Activated CD8-positive, alpha-beta memory T cell treated with anti-CD3 and anti-CD28 coated beads, Interleukin-2, amount 50 U/mL, for 24 hours (primary cell): ENCODE results near the gene LSM14A.
"Not testable (repeated sequence)": the region's sequence is repeated elsewhere in the genome, so short reads cannot be mapped to it uniquely, and the experiment has no call there.

Experiments used
- DNase-seq: peaks from one replicate; pipeline ENCODE4 v3.0.0-alpha.2; 2020; ENCODE audit errors: extremely low read depth

Gene LSM14A

GRCh38 chr19:34189917-34190425 lies 17.7 kb downstream of the LSM14A start:
- no peak for DNase-seq

GRCh38 chr19:34191355-34191962 lies 19.2 kb downstream of the LSM14A start:
- no peak for DNase-seq

DNA sequence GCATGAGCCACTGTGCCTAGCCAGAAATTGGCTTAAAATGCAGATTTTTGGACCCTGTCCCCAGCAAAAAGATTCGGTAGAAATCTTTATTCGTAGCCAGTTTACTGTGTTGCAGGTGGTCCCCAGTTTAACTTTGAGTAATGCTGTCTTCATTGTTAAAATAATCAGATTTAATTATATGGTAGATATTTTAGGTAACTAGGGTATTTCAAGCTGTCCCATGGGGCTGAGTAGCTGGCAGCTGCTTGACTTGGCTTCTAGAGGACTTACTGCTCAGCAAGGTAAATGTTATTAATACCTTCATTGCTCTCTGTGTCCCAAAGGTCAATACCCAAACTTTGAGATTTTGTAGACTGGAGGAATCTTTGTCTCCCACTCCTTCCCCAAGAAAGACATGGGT lies 21.1 kb downstream of the LSM14A start:
- no peak for DNase-seq

- no peak for DNase-seq
Measured at GRCh38 chr19:34193876-34194275, 21.6 kb downstream of the LSM14A start.

DNA sequence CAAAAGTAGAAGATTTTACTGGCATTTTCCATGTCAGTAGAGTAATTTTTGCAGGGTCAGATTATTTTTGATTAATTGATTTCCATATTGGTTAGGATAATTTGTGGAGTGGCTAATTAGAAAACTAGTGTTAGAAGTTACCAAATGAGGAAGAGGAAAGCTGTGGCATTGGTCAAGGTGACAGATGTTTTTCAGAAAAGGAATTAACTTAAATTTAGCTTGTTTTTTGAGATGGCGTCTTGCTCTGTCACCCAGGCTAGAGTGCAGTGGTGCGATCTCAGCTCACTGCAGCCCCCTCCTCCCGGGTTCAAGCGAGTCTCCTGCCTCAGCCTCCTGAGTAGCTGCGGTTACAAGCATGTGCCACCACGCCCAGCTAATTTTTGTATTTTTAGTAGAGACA lies 28.8 kb downstream of the LSM14A start:
- DNase-seq: no peak

DNA sequence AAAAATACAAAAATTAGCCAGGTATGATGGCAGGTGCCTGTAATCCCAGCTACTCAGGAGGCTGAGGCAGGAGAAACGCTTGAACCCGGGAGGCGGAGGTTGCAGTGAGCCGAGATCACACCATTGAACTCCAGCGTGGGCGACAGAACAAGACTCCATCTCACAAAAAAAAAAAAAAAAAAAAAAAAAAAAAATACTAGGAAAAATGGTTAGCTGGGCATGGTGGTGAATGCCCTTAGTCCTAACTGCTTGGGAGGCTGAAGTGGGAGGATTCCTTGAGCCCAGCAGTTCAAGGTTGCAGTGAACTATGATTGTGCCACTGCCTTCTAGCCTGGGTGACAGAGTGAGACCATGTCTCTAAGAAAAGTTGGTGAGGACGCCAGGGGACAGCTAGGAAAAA lies 33.0 kb downstream of the LSM14A start:
- DNase-seq: not testable (repeated sequence)

DNA sequence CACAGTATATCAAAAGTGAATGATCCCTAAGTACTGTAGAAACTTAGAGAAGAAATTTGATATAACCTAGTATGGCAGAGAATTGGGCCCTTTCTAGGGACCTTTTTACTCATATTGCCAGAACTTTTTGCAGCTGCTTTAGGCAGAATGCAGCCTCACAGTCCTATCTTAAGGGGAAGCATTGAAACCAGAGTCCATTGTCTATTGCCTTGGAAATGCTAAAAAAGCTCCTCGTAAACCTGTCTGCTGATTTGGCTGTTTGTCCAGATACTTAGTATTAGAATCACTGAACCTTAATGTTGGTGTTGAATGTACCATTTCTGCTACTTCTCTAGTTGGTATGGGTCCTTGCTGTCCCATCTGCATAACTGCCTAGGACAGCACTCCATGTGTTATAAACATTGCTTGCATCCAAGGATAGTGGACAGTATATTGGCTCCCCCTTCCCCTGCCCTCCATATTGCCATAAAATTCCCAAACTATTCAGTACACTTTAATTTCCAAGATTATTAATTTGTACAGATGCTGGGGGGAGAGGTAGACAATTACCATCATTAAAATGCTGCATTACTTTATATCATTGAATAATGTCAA lies 36.1 kb downstream of the LSM14A start:
- no peak for DNase-seq

GRCh38 chr19:34209726-34210125 lies 37.4 kb downstream of the LSM14A start:
- DNase-seq: no peak

DNA sequence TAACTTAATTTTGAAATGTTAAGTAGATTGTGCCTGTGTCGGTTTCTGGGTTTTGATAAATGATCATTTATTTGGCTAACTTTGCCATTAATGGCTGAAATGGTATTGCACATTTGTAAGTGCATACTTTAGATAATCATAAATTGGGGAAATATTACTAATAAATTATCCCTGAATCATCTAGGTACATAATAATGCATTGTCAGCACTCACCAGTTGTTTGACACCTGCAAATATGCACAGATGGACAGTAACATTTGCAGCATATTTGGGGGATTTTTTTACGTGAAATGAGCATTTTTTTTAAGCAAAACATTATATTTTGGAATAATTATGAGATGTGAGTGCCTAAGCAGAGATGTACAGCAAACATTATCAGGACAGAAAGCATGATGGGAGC lies 41.0 kb downstream of the LSM14A start:
- no peak for DNase-seq

GRCh38 chr19:34214040-34214439 lies 41.7 kb downstream of the LSM14A start:
- DNase-seq: no peak

DNA sequence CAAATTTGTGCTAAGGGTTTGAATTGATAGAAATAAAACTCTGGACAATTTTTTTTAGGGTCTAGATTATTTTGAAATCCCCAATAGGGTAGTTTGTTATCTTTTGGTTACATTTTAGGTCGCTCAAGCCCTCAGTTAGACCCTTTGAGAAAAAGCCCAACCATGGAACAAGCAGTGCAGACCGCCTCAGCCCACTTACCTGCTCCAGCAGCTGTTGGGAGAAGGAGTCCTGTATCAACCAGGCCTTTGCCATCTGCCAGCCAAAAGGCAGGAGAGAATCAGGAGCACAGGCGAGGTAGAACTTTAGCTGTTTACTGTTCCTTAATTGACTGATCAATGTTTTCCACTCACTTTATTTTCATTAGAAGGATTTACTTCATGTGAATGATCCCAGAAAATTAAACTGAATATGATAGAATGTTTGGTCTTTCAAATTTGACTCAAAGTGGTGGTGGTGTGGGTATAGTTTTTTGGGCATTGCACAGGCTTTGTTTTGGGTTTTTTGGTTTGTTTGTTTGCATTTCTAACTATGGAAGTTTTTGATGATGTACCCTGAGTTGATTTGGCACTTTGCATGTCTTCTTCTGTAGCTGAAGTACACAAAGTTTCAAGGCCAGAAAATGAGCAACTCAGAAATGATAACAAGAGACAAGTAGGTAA lies 42.8 kb downstream of the LSM14A start:
- DNase-seq: no peak

GRCh38 chr19:34215666-34216038 lies 43.3 kb downstream of the LSM14A start:
- no peak for DNase-seq

DNA sequence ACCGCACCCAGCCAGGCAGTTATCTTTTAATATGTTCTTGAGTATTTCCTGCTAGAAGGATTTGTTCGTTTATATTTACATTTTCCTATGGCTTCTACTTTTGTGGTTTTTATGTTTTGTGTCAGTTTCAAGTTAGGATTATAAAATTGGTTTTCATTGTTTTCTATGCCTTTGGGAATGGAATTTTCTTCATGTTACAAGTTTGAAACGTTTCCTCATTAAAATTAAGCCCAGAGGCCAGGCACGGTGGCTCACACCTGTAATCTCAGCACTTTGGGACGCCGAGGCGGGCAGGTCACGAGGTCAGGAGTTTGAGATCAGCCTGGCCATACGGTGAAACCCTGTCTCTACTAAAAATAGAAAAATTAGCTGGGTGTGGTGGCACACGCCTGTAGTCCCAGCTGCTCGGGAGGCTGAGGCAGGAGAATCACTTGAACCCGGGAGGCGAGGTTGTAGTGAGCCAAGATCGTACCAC lies 44.5 kb downstream of the LSM14A start:
- DNase-seq: not testable (repeated sequence)

DNA sequence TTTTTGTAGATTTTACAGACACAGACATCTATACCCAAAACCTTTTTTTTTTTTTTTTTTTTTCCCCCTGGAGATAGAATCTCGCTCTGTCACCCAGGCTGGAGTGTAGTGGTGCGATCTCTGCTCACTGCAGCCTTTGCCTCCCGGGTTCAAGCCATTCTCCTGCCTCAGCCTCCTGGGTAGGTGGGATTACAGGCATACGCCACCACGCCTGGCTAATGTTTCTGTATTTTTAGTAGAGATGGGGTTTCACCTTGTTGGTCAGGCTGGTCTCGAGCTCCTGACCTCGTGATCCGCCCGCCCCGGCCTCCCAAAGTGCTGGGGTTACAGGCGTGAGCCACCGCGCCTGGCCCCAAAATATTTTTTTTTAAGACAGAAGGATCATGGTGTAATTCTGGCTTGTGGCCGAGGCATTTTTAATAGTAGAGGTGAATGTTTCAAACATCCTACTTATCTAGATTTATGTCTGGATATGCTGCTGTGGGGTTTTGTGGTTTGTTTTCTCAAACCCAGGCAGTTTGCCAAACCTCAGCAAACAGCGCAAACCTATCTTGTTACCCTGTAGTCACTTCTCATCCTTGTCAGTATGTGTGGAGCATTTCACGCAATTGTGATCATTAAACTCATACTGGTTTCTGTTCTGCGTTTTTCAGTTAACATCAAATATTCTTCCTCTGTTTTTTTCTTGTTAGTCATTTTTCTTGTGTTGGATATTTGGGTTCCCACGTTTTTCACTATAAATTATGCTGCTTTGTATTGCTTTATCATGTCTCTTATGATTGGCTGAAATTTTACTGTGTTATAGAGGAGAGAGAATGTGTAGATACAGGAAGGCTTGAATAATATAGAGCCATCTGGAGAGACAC lies 45.9 kb downstream of the LSM14A start:
- peak; percentile 32 for DNase-seq

GRCh38 chr19:34218818-34219164 lies 46.5 kb downstream of the LSM14A start:
- DNase-seq: no peak

GRCh38 chr19:34220472-34221063 lies 48.3 kb downstream of the LSM14A start:
- DNase-seq: no peak

DNA sequence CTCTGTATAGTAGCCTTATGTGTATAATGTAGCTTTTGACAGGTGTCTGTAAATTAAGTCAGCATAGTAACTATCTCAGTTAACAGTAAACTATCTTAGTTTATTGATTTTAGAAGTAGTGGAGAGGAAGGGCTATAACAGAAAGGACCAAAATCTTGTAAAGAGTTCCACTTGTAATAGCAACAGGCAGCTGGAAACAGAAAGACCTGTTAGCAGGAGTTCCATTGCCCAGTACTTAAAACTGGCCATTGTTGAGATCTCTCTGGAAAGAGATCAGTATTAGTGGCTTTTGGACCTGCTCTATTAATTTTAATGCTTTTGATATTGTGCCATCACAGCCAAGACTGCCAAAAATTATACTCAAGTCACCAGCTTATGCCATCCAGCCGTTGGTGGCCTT lies 50.1 kb downstream of the LSM14A start:
- no peak for DNase-seq

DNA sequence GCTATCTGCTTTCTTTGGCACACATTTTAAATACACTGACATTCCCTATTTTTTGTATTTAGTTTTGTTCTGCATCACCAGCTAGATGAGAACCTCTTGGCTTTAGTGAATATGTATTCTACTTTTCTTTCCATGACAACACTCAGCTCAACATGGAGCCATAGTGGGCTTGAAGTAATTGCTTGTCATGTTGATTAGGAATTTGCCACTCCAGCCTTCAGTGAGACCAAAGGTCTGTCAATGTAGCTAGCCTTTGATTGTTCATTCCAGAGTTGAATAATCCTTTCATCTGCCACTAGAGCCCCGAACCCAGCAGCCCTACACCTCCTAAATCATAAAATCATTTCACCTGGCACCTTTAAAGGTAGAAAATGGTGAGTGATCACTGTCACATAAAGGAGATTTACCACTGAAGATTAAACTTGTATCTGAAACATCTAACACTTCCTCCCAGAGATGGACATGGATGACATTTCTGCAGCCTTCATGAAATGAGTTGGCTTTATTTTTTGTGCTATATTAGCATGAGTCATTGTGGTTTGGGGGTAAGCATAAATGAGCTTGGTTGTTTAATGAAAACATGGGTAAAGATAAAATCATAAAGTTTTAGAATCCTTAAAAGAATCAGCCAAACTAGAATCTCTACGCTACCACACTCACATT lies 52.8 kb downstream of the LSM14A start:
- no peak for DNase-seq

- DNase-seq: no peak
Measured at GRCh38 chr19:34225659-34226015, 53.3 kb downstream of the LSM14A start.

GRCh38 chr19:34226036-34226435 lies 53.7 kb downstream of the LSM14A start:
- no peak for DNase-seq

GRCh38 chr19:34228347-34228746 lies 56.0 kb downstream of the LSM14A start:
- DNase-seq: no peak
